GM13976 (cell line): ENCODE measurements around the gene SUCLG2.

Experiments
- DNase-seq: peaks from one replicate; pipeline ENCODE4 v3.0.0; 2012; ENCODE audit warnings: low spot score
- CTCF ChIP-seq: IDR thresholded peaks from 2 replicates; pipeline ENCODE4 v1.5.1; 2012; ENCODE audit warnings: borderline replicate concordance, mild to moderate bottlenecking; ENCODE audit not compliant: insufficient read depth; ENCODE audit errors: extremely low read depth, missing control alignments, control extremely low read depth
- in situ Hi-C: fragments of 300-500 bp; cut with MboI; formaldehyde crosslinking; loops from one replicate; pipeline ENCODE4 v1.12.0; 2022; ENCODE audit warnings: low sequenced_read_pairs, mixed read lengths, inconsistent platforms; ENCODE audit not compliant: unreplicated experiment

SUCLG2 gene

DNA sequence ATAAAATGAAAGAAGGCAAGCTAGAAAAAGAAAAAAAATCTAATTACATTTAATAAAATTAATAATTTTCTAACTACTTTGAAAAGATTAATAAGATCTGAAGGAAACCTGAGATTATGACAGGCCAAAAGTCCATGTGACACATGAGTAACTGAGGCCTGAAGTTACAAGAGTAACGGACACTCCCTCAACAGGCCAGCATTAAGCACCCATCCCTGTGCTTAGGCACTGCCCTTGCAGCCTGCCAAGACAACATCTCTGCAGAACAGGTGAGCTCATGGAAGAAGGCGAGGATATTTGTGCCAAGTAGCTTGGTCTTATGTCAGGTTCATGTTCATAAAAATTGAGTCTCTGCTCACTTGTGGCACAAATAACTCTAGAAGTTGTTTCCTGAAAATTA, 31.8 kb downstream of the SUCLG2 start:
- DNase-seq, result no peak
- in situ Hi-C loops, result no loop called here
- TF ChIP-seq CTCF, result no peak

DNA sequence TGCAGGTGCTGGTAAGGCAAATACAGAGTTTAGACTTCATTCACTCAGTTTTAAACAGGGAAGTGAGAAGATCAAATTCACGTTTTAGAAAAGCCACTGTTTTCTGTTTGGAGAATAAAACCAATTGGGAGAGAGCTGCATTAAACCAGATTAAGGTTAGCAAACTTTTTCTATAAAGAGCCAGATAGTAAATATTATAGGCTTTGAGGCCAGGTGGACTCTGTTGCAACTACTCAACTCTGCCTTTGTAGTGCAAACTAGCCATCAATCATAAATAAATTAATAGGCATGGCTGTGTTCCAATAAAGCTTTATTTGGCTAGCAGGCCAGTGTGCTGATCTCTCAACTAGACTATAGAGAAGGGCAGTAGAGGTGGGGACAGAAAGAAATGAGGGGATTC, 33.5 kb downstream of the SUCLG2 start:
- TF ChIP-seq CTCF, result no peak
- in situ Hi-C loops, result no loop called here
- no peak for DNase-seq

GRCh38 chr3:67619991-67620390, 34.4 kb downstream of the SUCLG2 start:
- no peak for DNase-seq
- in situ Hi-C loops, result no loop called here
- TF ChIP-seq CTCF, result no peak

DNA sequence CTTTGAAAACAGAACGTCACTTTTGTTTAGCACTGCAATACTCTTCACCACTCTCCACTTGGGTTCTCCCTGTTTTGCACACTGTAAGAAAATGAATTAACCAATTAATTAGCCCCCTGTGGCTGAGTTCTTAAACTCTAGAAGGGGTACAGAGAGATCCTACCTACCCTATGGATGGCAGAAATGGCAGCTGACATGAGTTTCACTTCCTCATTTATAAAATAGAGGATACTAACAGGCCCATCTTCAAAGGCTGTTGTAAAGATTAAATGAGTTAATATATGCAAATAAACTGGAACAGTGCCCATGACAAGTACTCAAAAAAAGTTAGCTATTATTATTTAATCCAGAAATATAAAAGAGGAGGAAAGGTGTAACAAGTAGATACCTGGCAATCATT, 36.9 kb downstream of the SUCLG2 start:
- DNase-seq, result no peak
- no peak for TF ChIP-seq CTCF
- in situ Hi-C loops, result no loop called here

DNA sequence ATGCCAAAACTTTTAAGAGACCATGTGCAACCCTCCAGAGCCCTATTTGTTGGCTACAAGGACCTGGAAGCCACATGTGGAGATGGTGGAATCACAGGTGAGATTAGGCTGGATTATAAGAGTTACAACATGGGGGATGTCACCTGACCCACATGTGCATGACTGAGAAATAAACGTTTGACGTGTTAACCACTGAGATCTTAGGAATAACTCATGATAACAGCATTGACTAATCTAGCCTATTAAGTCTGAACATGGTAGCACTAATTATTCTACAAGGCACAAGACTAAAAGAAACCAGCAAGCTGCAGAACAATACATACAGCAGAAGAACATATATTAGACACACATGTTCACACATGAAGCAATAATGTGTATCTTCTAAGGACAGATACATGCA, 38.4 kb downstream of the SUCLG2 start:
- TF ChIP-seq CTCF, result no peak
- DNase-seq, result no peak
- in situ Hi-C loops, result no loop called here

- TF ChIP-seq CTCF, result no peak
- no peak for DNase-seq
- in situ Hi-C loops, result no loop called here
Observed at GRCh38 chr3:67614195-67614594, 40.2 kb downstream of the SUCLG2 start.

GRCh38 chr3:67610458-67610857, 44.0 kb downstream of the SUCLG2 start:
- TF ChIP-seq CTCF, result no peak
- in situ Hi-C loops, result no loop called here
- DNase-seq, result no peak
